GM12878 (cell line): ENCODE data around the gene SORBS1. TPM values are rescaled to one million over a fixed set of nuclear protein-coding genes. Genes with fewer than 3 reads are reported as not detected.

ENCODE experiments used
- BACH1 ChIP-seq: fragments of 450-650 bp; IDR thresholded peaks from 2 replicates; pipeline ENCODE4 v1.6.1; 2017; ENCODE audit warnings: mild to moderate bottlenecking, borderline replicate concordance
- BCL11A ChIP-seq: IDR thresholded peaks from 2 replicates; pipeline ENCODE4 v1.6.1; 2011; ENCODE audit warnings: low read depth, low read length
- BHLHE40 ChIP-seq, 2 experiments: fragments of 450-650 bp in 1 of 2; IDR thresholded peaks; 2 replicates each; pipeline ENCODE4 v1.6.1; 2011 to 2017; ENCODE audit warnings: low read depth in 2 of 2, borderline replicate concordance in 1 of 2, improper control_type of control experiment in 1 of 2, low read length in 1 of 2, mild to moderate bottlenecking in 1 of 2
- EP300 ChIP-seq, 2 experiments: fragments of 150-350 bp in 1 of 2; IDR thresholded peaks; 2 replicates each; pipeline ENCODE4 v1.6.1; 2011 to 2012; ENCODE audit warnings: low read depth in 2 of 2, low read length in 2 of 2, borderline replicate concordance in 1 of 2, improper control_type of control experiment in 1 of 2, inconsistent platforms in 1 of 2; ENCODE audit not compliant: control insufficient read depth in 1 of 2
- ETV6 ChIP-seq, 2 experiments: fragments of 450-650 bp in 1 of 2; IDR thresholded peaks in 1 of 2; conservative IDR thresholded peaks in 1 of 2; 2 replicates each; pipeline ENCODE4 v1.6.1; 2014; ENCODE audit warnings: antibody characterized with exemption in 1 of 2, borderline replicate concordance in 1 of 2, low read depth in 1 of 2, mild to moderate bottlenecking in 1 of 2, moderate library complexity in 1 of 2
- HCFC1 ChIP-seq: fragments of 150-350 bp; IDR thresholded peaks from 2 replicates; pipeline ENCODE4 v1.6.1; 2014; ENCODE audit warnings: low read length
- HDAC2 ChIP-seq: fragments of 200-600 bp; sonication (generic); IDR thresholded peaks from 2 replicates; pipeline ENCODE4 v1.6.1; 2017
- HDAC6 ChIP-seq: fragments of 200-600 bp; sonication (generic); IDR thresholded peaks from one replicate; pipeline ENCODE4 v1.8.0; 2017; ENCODE audit warnings: antibody characterized with exemption; ENCODE audit not compliant: unreplicated experiment
- IKZF1 ChIP-seq: fragments of 450-650 bp; conservative IDR thresholded peaks from 2 replicates; pipeline ENCODE4 v1.6.1; 2017; ENCODE audit warnings: antibody characterized with exemption, mild to moderate bottlenecking
- LARP7 ChIP-seq: fragments of 450-650 bp; IDR thresholded peaks from 2 replicates; pipeline ENCODE4 v1.6.1; 2017; ENCODE audit warnings: mild to moderate bottlenecking
- MEF2A ChIP-seq: IDR thresholded peaks from 2 replicates; pipeline ENCODE4 v1.6.1; 2011; ENCODE audit warnings: low read depth, mild to moderate bottlenecking, low read length, moderate library complexity; ENCODE audit not compliant: insufficient read depth
- MTA3 ChIP-seq: IDR thresholded peaks from 2 replicates; pipeline ENCODE4 v1.6.1; 2012; ENCODE audit warnings: low read length, inconsistent platforms, borderline replicate concordance
- NBN ChIP-seq: fragments of 450-650 bp; IDR thresholded peaks from 2 replicates; pipeline ENCODE4 v1.6.1; 2016
- NFIC ChIP-seq: IDR thresholded peaks from 2 replicates; pipeline ENCODE4 v1.6.1; 2012; ENCODE audit warnings: low read depth, mild to moderate bottlenecking, inconsistent platforms, low read length, moderate library complexity
- NR2C2 ChIP-seq: IDR thresholded peaks from 2 replicates; pipeline ENCODE4 v1.6.1; 2011; ENCODE audit warnings: borderline replicate concordance, low read depth; ENCODE audit not compliant: control insufficient read depth, insufficient read length
- PAX5 ChIP-seq: IDR thresholded peaks from 2 replicates; pipeline ENCODE4 v1.6.1; 2011; ENCODE audit warnings: low read depth, low read length, borderline replicate concordance
- RELA ChIP-seq: fragments of 450-650 bp; IDR thresholded peaks from 2 replicates; pipeline ENCODE4 v1.8.0; 2014; ENCODE audit warnings: borderline replicate concordance; ENCODE audit not compliant: partially characterized antibody
- SP1 ChIP-seq: IDR thresholded peaks from one replicate; pipeline ENCODE4 v1.6.1; 2011; ENCODE audit warnings: low read depth, low read length
- SRF ChIP-seq, 2 experiments: IDR thresholded peaks; 2 replicates each; pipeline ENCODE4 v1.6.1; 2011; ENCODE audit warnings: low read depth in 2 of 2, low read length in 2 of 2, mild to moderate bottlenecking in 1 of 2, moderate library complexity in 1 of 2
- TAF1 ChIP-seq: IDR thresholded peaks from 2 replicates; pipeline ENCODE4 v1.6.1; 2011; ENCODE audit warnings: mild to moderate bottlenecking, low read depth, low read length, borderline replicate concordance
- TBL1XR1 ChIP-seq: IDR thresholded peaks from 2 replicates; pipeline ENCODE4 v1.6.1; 2012; ENCODE audit warnings: low read depth, low read length, improper control_type of control experiment
- TCF7 ChIP-seq: IDR thresholded peaks from 2 replicates; pipeline ENCODE4 v1.6.1; 2014; ENCODE audit warnings: antibody characterized with exemption, borderline replicate concordance
- ZBED1 ChIP-seq: IDR thresholded peaks from 2 replicates; pipeline ENCODE4 v1.6.1; 2016; ENCODE audit warnings: borderline replicate concordance
- ZZZ3 ChIP-seq: IDR thresholded peaks from 2 replicates; pipeline ENCODE4 v1.6.1; 2011; ENCODE audit warnings: low read depth; ENCODE audit not compliant: control insufficient read depth, insufficient read length
- polyA plus RNA-seq, 11 experiments: library from polyadenylated mRNA; depleted of rRNA in 4 of 11; unstranded in 6 of 11; stranded (reverse) in 5 of 11; fragments of >200 nt; fragmentation: Nextera tagmentation in 4 of 11; fragmentation: Illumina TruSeq in 1 of 11; extraction: Ambion mirVana in 4 of 11; extraction: Trizol in 1 of 11; gene quantifications; 1 replicate in 1 of 11; 2 replicates in 10 of 11; pipeline versions ENCODE4 v1.2.1 to v1.2.3, GENCODE V29; 2011 to 2016; ENCODE audit warnings: inconsistent platforms in 2 of 11, missing spikeins in 2 of 11, low read depth in 1 of 11
- total RNA-seq, 4 experiments: library from RNA; depleted of rRNA in 3 of 4; stranded (reverse); fragments of >200 nt in 3 of 4; fragmentation: Illumina TruSeq in 1 of 4; extraction: Trizol in 1 of 4; gene quantifications; 2 replicates each; pipeline versions ENCODE4 v1.2.1 to v1.2.3, GENCODE V29; 2013 to 2021
- TF ChIP-seq, protein P1 (sequence below): IDR thresholded peaks from 2 replicates; pipeline ENCODE4 v1.6.1; 2012; ENCODE audit warnings: mild to moderate bottlenecking, low read depth, low read length
- TF ChIP-seq, protein P2 (sequence below): fragments of 450-650 bp; IDR thresholded peaks from 2 replicates; pipeline ENCODE4 v1.6.1; 2017; ENCODE audit warnings: antibody characterized with exemption, mild to moderate bottlenecking, moderate library complexity

SORBS1 gene
- total and polyA plus RNA-seq, 10 of the 15 experiments (the other 5 are each of a cell fraction or from before 2014, with no cell fraction given) = 0.13 to 0.75 (median 0.39) TPM

DNA sequence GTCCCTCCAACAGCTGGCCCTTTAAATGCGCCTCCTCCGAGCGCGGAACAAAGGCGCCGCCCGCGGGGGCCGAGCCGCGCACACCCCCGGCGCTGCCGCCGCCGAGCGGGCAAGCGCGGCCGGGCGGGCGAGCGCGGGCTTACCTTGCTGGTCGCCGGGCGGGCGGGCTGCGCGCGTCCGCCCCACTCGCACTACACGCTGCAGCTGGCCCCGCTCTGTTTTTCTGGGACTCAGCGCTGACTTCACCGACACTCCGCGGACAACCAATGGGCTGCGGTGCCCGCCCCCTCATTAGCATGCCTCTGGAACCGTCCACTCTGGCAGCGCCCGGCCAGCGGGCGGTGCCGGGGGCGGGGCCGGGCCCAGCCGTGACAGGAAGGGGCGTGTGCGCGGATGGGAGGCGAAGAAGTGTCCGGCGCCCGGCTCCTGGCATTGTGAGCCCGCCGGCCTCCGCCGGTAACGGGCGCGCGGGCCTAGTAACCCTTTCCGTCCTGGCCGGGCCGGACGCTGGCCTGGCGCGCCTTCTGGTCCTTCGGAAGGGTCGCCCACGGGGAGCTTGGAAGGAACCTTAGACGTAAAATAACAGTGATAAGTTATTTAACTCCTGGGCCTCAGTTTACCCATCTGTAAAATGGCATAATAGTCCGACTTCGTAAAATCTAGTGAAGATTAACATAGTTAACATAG lies at the start of gene SORBS1 (continued):
- TF ChIP-seq, protein P1, sequence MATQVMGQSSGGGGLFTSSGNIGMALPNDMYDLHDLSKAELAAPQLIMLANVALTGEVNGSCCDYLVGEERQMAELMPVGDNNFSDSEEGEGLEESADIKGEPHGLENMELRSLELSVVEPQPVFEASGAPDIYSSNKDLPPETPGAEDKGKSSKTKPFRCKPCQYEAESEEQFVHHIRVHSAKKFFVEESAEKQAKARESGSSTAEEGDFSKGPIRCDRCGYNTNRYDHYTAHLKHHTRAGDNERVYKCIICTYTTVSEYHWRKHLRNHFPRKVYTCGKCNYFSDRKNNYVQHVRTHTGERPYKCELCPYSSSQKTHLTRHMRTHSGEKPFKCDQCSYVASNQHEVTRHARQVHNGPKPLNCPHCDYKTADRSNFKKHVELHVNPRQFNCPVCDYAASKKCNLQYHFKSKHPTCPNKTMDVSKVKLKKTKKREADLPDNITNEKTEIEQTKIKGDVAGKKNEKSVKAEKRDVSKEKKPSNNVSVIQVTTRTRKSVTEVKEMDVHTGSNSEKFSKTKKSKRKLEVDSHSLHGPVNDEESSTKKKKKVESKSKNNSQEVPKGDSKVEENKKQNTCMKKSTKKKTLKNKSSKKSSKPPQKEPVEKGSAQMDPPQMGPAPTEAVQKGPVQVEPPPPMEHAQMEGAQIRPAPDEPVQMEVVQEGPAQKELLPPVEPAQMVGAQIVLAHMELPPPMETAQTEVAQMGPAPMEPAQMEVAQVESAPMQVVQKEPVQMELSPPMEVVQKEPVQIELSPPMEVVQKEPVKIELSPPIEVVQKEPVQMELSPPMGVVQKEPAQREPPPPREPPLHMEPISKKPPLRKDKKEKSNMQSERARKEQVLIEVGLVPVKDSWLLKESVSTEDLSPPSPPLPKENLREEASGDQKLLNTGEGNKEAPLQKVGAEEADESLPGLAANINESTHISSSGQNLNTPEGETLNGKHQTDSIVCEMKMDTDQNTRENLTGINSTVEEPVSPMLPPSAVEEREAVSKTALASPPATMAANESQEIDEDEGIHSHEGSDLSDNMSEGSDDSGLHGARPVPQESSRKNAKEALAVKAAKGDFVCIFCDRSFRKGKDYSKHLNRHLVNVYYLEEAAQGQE = no peak
- TF ChIP-seq EP300 (IDR thresholded peaks at IDR 0.05; ENCODE audit: borderline replicate concordance in 1 of 2, control insufficient read depth in 1 of 2, low read depth in 2 of 2, low read length in 2 of 2) = no peak
- no peak for TF ChIP-seq TBL1XR1
- TF ChIP-seq SP1 = peak; percentile 56
- no peak for TF ChIP-seq ETV6 (conservative IDR thresholded peaks at IDR 0.05 in 1 of 2, IDR thresholded peaks at IDR 0.05 in 1 of 2; ENCODE audit: borderline replicate concordance in 1 of 2, low read depth in 1 of 2)
- TF ChIP-seq TAF1 = no peak
- TF ChIP-seq, protein P2, sequence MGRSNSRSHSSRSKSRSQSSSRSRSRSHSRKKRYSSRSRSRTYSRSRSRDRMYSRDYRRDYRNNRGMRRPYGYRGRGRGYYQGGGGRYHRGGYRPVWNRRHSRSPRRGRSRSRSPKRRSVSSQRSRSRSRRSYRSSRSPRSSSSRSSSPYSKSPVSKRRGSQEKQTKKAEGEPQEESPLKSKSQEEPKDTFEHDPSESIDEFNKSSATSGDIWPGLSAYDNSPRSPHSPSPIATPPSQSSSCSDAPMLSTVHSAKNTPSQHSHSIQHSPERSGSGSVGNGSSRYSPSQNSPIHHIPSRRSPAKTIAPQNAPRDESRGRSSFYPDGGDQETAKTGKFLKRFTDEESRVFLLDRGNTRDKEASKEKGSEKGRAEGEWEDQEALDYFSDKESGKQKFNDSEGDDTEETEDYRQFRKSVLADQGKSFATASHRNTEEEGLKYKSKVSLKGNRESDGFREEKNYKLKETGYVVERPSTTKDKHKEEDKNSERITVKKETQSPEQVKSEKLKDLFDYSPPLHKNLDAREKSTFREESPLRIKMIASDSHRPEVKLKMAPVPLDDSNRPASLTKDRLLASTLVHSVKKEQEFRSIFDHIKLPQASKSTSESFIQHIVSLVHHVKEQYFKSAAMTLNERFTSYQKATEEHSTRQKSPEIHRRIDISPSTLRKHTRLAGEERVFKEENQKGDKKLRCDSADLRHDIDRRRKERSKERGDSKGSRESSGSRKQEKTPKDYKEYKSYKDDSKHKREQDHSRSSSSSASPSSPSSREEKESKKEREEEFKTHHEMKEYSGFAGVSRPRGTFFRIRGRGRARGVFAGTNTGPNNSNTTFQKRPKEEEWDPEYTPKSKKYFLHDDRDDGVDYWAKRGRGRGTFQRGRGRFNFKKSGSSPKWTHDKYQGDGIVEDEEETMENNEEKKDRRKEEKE = no peak
- no peak for TF ChIP-seq PAX5
- TF ChIP-seq LARP7 = no peak
- no peak for TF ChIP-seq NBN
- no peak for TF ChIP-seq HDAC2
- no peak for TF ChIP-seq NR2C2
- no peak for TF ChIP-seq ZZZ3
- no peak for TF ChIP-seq HDAC6
- no peak for TF ChIP-seq BACH1
- no peak for TF ChIP-seq MTA3
- no peak for TF ChIP-seq RELA
- TF ChIP-seq ZBED1 = no peak
- no peak for TF ChIP-seq SRF (IDR thresholded peaks at IDR 0.05; ENCODE audit: low read depth in 2 of 2, low read length in 2 of 2)
- no peak for TF ChIP-seq NFIC
- TF ChIP-seq MEF2A = no peak
- no peak for TF ChIP-seq HCFC1
- peak in 1 of 2 experiments; percentile 35; a peak in 1 of 4 replicates for TF ChIP-seq BHLHE40 (IDR thresholded peaks at IDR 0.05; ENCODE audit: borderline replicate concordance in 1 of 2, low read depth in 2 of 2, low read length in 1 of 2)
- TF ChIP-seq TCF7 = no peak
- TF ChIP-seq IKZF1 = peak; percentile 34; the same call in 1 of the 2 replicates
- TF ChIP-seq BCL11A = no peak
